K562 (cell line): Measurements from ENCODE around the gene SPARC. TPM values are rescaled to one million over a fixed set of nuclear protein-coding genes. Genes with fewer than 3 reads are reported as not detected.

Source experiments
- ATF1 ChIP-seq, 2 experiments: fragments of 450-650 bp in 1 of 2; IDR thresholded peaks; 2 replicates each; pipeline ENCODE4 v1.6.1; 2016; ENCODE audit warnings: missing compliant biosample characterization in 1 of 2, missing genetic modification characterization in 1 of 2
- CC2D1A ChIP-seq: fragments of 450-650 bp; IDR thresholded peaks from 2 replicates; pipeline ENCODE4 v1.6.1; 2017; ENCODE audit warnings: mild to moderate bottlenecking
- CREM ChIP-seq: IDR thresholded peaks from 2 replicates; pipeline ENCODE4 v1.6.1; 2014; ENCODE audit warnings: antibody characterized with exemption, low read depth
- ELF2 ChIP-seq: fragments of 250-450 bp; sonication (Bioruptor Pico); IDR thresholded peaks from 2 replicates; pipeline ENCODE4 v1.5.0; 2021; ENCODE audit warnings: mild to moderate bottlenecking
- FOXM1 ChIP-seq, 2 experiments: fragments of 450-650 bp in 1 of 2; sonication (generic) in 1 of 2; formaldehyde crosslinking in 1 of 2; IDR thresholded peaks; 2 replicates each; pipeline versions ENCODE4 v1.6.1 to v1.9.0; 2017 to 2022; ENCODE audit warnings: low read depth in 2 of 2, mild to moderate bottlenecking in 2 of 2, missing genetic modification reagents in 1 of 2, moderate library complexity in 1 of 2
- HDAC8 ChIP-seq: fragments of 450-650 bp; IDR thresholded peaks from 2 replicates; pipeline ENCODE4 v1.6.1; 2016; ENCODE audit warnings: mild to moderate bottlenecking, missing genetic modification characterization, moderate library complexity, missing compliant biosample characterization
- HMGXB4 ChIP-seq: sonication (generic); formaldehyde crosslinking; IDR thresholded peaks from 2 replicates; pipeline ENCODE4 v1.8.1; 2023; ENCODE audit warnings: mild to moderate bottlenecking, missing genetic modification reagents
- LCOR ChIP-seq: sonication (generic); formaldehyde crosslinking; IDR thresholded peaks from 2 replicates; pipeline ENCODE4 v1.8.0; 2022; ENCODE audit warnings: mild to moderate bottlenecking, missing genetic modification reagents
- MED1 ChIP-seq: sonication (generic); formaldehyde crosslinking; IDR thresholded peaks from 2 replicates; pipeline ENCODE4 v1.8.1; 2023; ENCODE audit warnings: missing genetic modification reagents, borderline replicate concordance
- MIER1 ChIP-seq: fragments of 450-650 bp; IDR thresholded peaks from 2 replicates; pipeline ENCODE4 v1.6.1; 2016; ENCODE audit warnings: antibody characterized with exemption, mild to moderate bottlenecking, low read depth
- MTA1 ChIP-seq: fragments of 450-650 bp; IDR thresholded peaks from 2 replicates; pipeline ENCODE4 v1.6.1; 2017; ENCODE audit warnings: borderline replicate concordance
- NBN ChIP-seq: fragments of 450-650 bp; IDR thresholded peaks from 2 replicates; pipeline ENCODE4 v1.6.1; 2016; ENCODE audit warnings: low read depth, mild to moderate bottlenecking
- NCOA4 ChIP-seq: fragments of 450-650 bp; IDR thresholded peaks from 2 replicates; pipeline ENCODE4 v1.6.1; 2018; ENCODE audit warnings: mild to moderate bottlenecking; ENCODE audit not compliant: partially characterized antibody
- NFRKB ChIP-seq: fragments of 450-650 bp; IDR thresholded peaks from 2 replicates; pipeline ENCODE4 v1.6.1; 2016; ENCODE audit warnings: low read depth
- NR3C1 ChIP-seq: sonication (generic); formaldehyde crosslinking; IDR thresholded peaks from 2 replicates; pipeline ENCODE4 v1.8.1; 2022; ENCODE audit warnings: missing genetic modification reagents
- SIRT6 ChIP-seq: IDR thresholded peaks from one replicate; pipeline ENCODE4 v1.6.1; 2012; ENCODE audit warnings: low read depth, mild to moderate bottlenecking, control low read depth, inconsistent platforms, low read length, moderate library complexity
- TBP ChIP-seq: optimal IDR thresholded peaks from 2 replicates; pipeline ENCODE3; 2011; ENCODE audit warnings: low read depth, low read length, improper control_type of control experiment
- ZC3H11A ChIP-seq: IDR thresholded peaks from 2 replicates; pipeline ENCODE4 v1.6.1; 2012; ENCODE audit warnings: low read depth, low read length, improper control_type of control experiment
- ZNF133 ChIP-seq: fragments of 250-450 bp; sonication (Bioruptor Pico); IDR thresholded peaks from 2 replicates; pipeline ENCODE4 v1.4.0; 2020; ENCODE audit warnings: mild to moderate bottlenecking
- ZNF140 ChIP-seq: fragments of 250-450 bp; sonication (Bioruptor Pico); IDR thresholded peaks from 2 replicates; pipeline ENCODE4 v1.8.0; 2021; ENCODE audit warnings: moderate library complexity, mild to moderate bottlenecking, inconsistent platforms
- ZNF24 ChIP-seq: fragments of 450-650 bp; IDR thresholded peaks from 2 replicates; pipeline ENCODE4 v1.6.1; 2016
- ZNF561 ChIP-seq: fragments of 450-650 bp; formaldehyde crosslinking; conservative IDR thresholded peaks from 2 replicates; pipeline ENCODE4 v1.4.0; 2020; ENCODE audit warnings: mild to moderate bottlenecking, moderate library complexity
- polyA plus RNA-seq, 8 experiments: library from polyadenylated mRNA; depleted of rRNA in 4 of 8; stranded (reverse) in 5 of 8; unstranded in 3 of 8; fragments of >200 nt; fragmentation: Nextera tagmentation in 2 of 8; fragmentation: Illumina TruSeq in 1 of 8; extraction: Ambion mirVana in 2 of 8; extraction: Trizol in 1 of 8; gene quantifications; 2 replicates each; pipeline versions ENCODE4 v1.2.1 to v1.2.3, GENCODE V29; 2011 to 2014; ENCODE audit warnings: inconsistent platforms in 1 of 8, missing spikeins in 1 of 8
- total RNA-seq, 7 experiments: library from RNA; depleted of rRNA in 6 of 7; stranded (reverse); fragments of >200 nt in 6 of 7; fragmentation: Illumina TruSeq in 2 of 7; extraction: Trizol in 2 of 7; gene quantifications; 2 replicates each; pipeline versions ENCODE4 v1.2.1 to v1.2.3, GENCODE V29; 2011 to 2021; ENCODE audit warnings: low replicate concordance in 1 of 7
- TF ChIP-seq, protein P1 (sequence below): fragments of 250-450 bp; sonication (Bioruptor Pico); IDR thresholded peaks from 2 replicates; pipeline ENCODE4 v1.5.0; 2021; ENCODE audit warnings: mild to moderate bottlenecking, moderate library complexity
- TF ChIP-seq, protein P2 (sequence below): fragments of 450-650 bp; formaldehyde crosslinking; IDR thresholded peaks from 2 replicates; pipeline ENCODE4 v1.4.0; 2020; ENCODE audit warnings: mild to moderate bottlenecking, moderate library complexity

The SPARC gene
- total and polyA plus RNA-seq, 9 of the 15 experiments (the other 6 are each of a cell fraction or from before 2014, with no cell fraction given), result 6.1 to 35.6 (median 12.2) TPM

GRCh38 chr5:151709109-151709735 lies 22.5 kb upstream of the SPARC start (continued):
- TF ChIP-seq ATF1 (CRISPR knock-in tag; IDR thresholded peaks at IDR 0.05) (0 out of 2 replicates have a peak, but pooled peaks have one; percentile 15), ATF1 (tag; IDR thresholded peaks at IDR 0.05) (peak; percentile 90), HMGXB4 (no peak), MTA1 (no peak), ZNF24 (no peak), MED1 (CRISPR knock-in tag) (no peak), NCOA4 (no peak), NBN (no peak), SIRT6 (no peak), NR3C1 (no peak), CC2D1A (no peak), ZNF561 (CRISPR knock-in tag) (no peak), LCOR (CRISPR knock-in tag) (no peak), ZC3H11A (no peak), CREM (peak; percentile 87), ELF2 (CRISPR knock-in tag) (no peak), ZNF140 (CRISPR knock-in tag) (no peak), HDAC8 (no peak), NFRKB (no peak), ZNF133 (CRISPR knock-in tag) (no peak), FOXM1 (IDR thresholded peaks at IDR 0.05; ENCODE audit: low read depth) (no peak), FOXM1 (CRISPR knock-in tag; IDR thresholded peaks at IDR 0.05; ENCODE audit: low read depth) (no peak), MIER1 (no peak), TBP (peak; percentile 46)
- TF ChIP-seq, protein P1, sequence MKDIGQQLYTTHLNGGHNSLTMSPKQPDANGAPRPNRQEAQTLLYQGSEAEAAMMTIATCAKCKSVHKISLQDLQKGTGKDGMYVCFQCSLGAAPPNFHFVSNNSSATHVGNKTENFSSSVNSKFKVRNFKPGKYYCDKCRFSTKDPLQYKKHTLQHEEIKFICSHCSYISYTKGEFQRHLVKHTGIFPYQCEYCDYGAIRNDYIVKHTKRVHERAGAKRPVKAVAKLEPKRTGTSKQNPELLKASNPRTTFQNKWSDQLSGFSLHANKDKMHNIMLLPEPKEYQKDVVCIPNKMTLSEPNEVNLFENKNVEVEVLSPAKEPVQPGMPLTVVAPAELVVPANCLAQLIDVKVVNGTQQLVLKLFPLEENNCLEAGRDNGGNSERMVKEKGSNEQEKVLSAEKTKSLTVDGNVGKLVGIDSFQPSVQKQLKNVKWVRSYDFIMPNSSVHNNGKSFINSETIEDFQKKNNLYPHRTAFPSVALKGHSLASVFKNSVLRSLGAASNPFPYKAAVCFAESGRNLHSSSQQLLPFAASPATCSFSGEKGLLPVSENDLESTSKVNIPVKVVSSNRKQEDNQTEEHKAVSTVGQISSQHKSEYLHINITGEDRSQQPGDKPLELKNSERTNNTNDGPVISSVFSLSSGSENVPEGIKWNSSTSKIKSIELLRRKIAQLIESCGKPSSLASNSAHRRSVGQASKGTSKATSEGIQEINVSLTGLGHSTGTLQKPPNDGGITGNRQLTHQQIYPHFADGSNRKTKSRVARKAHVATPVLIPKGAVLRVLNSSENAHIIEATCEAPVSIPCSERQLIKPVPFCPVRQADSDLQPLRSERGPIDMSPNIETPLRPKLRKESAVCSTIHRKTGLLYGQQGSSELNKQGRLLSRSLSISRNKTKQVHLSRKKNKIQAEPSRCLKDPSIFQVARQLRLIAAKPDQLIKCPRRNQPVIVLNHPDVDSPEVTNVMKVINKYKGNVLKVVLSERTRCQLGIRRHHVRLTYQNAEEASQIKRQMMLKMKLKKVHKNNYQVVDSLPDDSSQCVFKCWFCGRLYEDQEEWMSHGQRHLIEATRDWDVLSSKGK (CRISPR knock-in tag), result no peak
- TF ChIP-seq, protein P2, sequence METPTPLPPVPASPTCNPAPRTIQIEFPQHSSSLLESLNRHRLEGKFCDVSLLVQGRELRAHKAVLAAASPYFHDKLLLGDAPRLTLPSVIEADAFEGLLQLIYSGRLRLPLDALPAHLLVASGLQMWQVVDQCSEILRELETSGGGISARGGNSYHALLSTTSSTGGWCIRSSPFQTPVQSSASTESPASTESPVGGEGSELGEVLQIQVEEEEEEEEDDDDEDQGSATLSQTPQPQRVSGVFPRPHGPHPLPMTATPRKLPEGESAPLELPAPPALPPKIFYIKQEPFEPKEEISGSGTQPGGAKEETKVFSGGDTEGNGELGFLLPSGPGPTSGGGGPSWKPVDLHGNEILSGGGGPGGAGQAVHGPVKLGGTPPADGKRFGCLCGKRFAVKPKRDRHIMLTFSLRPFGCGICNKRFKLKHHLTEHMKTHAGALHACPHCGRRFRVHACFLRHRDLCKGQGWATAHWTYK (CRISPR knock-in tag), result no peak
